HG03095 (cell line): ENCODE data around the gene TM9SF1.
"Not testable (repeated sequence)": the region's sequence is repeated elsewhere in the genome, so short reads cannot be mapped to it uniquely, and the experiment has no call there.

Experiments
- ATAC-seq: cut with Tn5 transposase; IDR thresholded peaks from one replicate; pipeline ENCODE4 v1.9.1; 2021; ENCODE audit warnings: moderate library complexity; ENCODE audit not compliant: unreplicated experiment

TM9SF1 gene

GRCh38 chr14:24224618-24225071, 29.4 kb upstream of the TM9SF1 start:
- ATAC-seq: no peak

DNA sequence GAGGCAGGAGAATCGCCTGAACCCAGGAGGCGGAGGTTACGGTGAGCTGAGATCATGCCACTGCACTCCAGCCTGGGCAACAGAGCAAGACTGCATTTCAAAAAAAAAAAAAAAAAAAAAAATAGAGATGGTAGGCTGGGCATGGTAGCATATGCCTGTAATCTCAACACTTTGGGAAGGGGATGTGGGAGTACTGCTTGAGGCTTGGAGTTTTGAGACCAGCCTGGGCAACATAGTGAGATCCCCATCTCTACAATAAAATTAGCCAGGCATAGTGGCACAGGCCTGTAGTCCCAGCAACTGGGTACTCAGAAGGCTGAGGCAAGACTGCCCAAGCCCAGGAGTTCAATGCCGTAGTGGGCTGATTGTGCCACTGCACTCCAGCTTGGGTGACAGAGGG, 27.7 kb upstream of the TM9SF1 start:
- ATAC-seq: not testable (repeated sequence)

- no peak for ATAC-seq
These were observed 24.3 kb upstream of the TM9SF1 start for GRCh38 chr14:24219521-24219920.

DNA sequence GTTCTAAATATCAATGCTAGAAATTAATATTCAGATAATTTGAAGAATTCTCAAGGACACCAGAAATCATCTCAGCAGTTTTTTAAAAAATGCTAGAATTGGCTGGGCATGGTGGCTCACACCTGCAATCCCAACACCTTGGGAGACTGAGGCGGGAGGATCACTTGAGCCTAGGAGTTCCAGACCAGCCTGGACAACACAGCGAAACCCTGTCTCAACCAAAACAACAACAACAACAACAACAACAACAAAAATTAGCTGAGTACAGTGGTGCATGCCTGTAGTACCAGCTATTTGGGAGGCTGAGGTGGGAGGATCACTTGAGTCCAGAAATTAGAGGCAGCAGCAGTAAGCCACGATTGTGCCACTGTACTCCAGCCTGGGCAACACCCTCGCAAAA, 23.8 kb upstream of the TM9SF1 start:
- ATAC-seq: no peak

- ATAC-seq: not testable (repeated sequence)
These were observed 21.6 kb upstream of the TM9SF1 start for GRCh38 chr14:24216876-24217275.

- ATAC-seq: no peak
These were observed 21.1 kb upstream of the TM9SF1 start for GRCh38 chr14:24216345-24216699.

DNA sequence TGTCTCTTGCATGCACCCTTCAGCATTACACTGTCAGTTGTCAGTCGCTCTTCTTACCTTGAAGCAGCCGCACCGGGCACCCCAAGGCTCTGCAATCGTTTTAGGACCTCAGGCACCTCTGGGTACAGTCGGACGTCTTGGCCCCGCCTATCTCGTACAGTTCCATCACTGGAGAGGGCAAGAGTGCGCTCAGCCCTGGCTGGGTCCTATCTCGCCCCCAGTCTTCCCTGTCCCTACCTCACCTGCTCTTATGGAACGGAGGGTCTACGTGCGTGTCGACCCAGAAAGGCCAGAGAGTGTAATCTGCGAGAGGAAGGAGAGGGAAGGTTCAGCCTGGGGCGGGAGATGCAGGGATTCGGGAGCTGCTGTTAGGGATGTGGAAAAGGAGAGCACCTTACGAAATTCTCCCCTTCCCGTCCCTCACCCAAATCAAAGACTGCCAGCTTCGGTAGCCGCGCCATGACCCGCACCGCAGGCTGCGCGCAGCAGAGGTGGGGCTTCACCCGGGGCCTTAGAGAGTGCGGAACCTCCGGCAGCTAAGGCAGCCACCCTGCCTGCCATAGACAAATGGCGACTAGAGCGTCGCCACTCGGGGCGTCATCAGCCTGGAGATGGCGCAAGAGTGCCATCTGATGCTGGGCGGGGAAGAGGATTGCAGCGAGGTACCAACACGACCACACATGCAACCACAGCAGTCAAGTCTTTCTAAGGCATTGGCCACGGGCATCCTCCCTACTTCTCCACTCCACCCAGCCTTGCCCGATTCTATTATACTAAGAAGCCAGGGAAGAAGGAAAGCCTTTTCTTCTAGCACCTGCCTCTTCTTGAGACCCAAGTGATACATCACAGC, 20.5 kb upstream of the TM9SF1 start, which contains the start of gene MDP1:
Gene MDP1, minus strand, starts transcription at position 572 of the 850 bp plus-strand sequence. Its CDS starts 111 bp downstream, at position 461.
- ATAC-seq: peak; percentile 60

DNA sequence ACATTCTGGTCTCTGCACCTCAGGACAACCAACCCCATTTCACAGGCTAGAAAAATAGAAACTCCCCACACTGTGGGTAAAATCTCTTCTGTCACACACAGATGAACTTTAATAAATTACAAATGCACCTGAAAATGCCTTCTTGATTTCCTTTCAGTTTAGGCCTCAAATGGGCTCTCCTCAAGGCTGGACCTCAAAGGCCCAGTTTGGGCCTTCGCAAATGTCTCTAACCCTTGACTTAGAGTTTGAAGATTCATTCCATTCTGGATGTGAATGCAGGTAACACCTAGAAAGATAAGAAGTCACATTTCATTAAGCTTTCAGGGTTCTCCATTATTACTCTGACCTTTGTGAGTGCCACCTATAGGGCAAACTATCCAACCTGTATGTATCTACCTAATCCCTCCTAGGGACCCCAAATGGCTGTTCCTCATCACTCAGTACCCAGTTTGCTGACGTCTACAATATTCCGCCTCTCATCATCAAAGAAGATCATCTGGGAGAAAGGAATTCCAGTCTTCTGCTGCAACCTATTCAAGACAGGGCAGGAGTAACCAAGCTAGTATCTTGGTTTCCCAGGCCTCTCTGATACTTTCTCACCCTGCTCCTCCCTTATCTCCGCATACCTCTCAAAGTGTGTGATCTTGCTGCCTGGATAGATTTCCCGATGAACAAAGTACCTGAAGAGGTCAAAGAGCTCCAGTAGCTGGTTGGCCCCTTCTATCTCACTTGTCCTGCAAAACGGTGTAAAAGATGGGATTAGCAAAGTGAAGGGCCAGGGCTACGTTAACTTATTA, 18.8 kb upstream of the TM9SF1 start:
- no peak for ATAC-seq

DNA sequence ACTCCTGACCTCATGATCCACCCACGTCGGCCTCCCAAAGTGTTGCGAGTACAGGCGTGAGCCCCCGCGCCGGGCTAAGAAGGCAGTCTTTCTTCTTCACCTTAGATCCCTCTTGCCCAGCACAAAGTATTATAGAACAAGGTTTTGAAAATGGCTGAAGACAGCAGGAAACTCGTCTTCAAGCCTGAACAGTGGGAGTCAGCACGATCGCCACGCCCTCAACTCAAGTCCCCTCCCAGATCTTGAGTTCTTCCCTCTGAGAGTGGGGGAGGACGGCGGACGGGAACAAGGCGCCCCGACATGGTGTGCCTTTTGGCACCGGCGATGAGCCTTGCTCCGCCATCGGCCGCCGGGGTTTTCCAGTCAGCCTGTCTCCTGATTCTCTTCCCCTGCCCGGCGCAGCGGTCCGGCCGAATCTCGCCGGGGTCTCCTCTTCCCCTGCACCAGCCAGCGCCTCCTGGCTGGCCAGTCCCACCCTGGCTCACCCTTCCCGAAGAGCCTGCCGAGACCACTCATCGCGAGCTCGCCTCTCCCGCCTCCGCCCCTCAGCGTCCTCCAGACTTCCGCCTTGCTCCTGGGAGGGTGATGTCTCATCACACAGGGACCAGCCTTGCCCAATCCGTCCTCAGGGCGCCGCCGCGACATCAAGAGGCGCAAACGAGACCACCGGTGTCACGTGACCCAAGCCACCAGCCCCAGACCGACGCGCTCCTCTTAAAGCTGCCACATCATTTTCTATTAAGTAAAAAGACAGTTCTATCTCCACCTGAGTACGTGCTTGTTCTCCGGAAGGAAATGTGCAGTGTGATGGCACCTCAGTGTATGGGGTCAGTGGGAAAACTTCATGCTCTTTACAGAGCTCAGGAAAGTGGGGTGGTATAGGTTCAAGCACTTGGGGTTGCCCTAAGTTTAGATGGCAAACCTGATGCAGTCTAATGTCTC, 18.0 kb upstream of the TM9SF1 start, which contains the start of gene CHMP4A:
Gene CHMP4A, minus strand, starts transcription at position 565 of the 942 bp plus-strand sequence. Its CDS starts 49 bp downstream, at position 516.
- peak; percentile 69 for ATAC-seq

GRCh38 chr14:24211311-24211710, 16.1 kb upstream of the TM9SF1 start:
- no peak for ATAC-seq

GRCh38 chr14:24207625-24208024, 12.4 kb upstream of the TM9SF1 start:
- ATAC-seq: no peak

- ATAC-seq: no peak
These were observed 11.9 kb upstream of the TM9SF1 start for GRCh38 chr14:24207104-24207551.

GRCh38 chr14:24206260-24207103, 11.2 kb upstream of the TM9SF1 start:
- no peak for ATAC-seq

DNA sequence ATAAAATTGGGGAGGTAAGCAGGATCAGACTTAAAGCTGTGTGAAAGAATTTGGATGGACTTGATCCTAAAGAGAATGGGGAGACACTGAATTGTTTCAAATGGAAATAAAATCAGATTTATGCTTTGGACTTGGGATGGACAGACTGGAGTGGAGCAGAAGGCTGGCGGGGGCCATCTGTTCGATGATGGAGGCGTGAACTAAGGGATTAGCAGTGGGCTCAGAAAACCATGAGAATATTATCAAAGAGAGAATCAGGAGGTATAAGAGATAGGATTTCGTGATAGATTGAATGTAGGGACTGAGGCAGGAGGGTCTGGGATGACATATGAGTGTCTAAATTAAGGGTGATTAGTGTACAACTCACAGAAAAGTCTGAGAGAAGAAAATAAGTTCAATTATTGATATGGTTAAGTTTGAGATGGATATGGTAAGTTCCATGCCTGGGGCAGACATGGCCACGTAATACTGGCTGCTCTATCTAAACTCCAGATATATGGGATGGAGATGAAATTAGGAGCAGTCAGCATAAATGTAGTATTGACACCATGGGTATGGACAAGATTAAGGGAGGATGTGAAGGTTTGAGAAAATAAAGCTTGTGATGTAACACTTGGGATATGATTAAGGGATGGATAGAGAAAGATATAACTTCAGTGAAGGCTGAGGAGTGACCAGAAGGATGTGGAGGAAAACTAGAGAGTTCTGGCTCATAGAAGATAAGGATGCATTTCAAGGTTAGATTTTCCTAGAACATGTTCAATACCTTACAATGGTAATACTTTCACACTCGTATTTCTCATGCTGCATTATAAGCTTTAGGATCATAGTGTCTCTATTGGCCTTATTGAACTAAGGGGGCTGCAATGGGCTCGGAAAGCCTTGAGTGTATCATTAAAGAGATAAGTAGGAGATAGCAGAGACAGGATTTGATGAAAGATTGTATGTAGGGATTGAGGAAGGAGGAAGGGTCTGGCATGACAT, 9.2 kb upstream of the TM9SF1 start:
- no peak for ATAC-seq

- not testable (repeated sequence) for ATAC-seq
These were observed 8.1 kb upstream of the TM9SF1 start for GRCh38 chr14:24203249-24203886.

DNA sequence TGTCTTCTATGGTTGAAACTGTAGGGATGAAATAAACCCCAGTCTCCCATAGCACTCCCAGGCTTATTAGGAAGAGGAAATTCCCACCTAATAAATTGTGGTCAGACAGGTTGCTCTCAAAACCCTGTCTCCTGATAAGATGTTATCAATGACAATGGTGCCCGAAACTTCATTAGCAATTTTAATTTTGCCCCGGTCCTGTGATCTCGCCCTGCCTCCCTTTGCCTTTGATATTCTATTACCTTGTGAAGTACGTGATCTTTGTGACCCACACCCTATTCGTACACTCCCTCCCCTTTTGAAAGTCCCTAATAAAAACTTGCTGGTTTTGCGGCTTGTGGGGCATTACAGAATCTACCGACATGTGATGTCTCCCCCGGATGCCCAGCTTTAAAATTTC, 7.3 kb upstream of the TM9SF1 start:
- not testable (repeated sequence) for ATAC-seq

DNA sequence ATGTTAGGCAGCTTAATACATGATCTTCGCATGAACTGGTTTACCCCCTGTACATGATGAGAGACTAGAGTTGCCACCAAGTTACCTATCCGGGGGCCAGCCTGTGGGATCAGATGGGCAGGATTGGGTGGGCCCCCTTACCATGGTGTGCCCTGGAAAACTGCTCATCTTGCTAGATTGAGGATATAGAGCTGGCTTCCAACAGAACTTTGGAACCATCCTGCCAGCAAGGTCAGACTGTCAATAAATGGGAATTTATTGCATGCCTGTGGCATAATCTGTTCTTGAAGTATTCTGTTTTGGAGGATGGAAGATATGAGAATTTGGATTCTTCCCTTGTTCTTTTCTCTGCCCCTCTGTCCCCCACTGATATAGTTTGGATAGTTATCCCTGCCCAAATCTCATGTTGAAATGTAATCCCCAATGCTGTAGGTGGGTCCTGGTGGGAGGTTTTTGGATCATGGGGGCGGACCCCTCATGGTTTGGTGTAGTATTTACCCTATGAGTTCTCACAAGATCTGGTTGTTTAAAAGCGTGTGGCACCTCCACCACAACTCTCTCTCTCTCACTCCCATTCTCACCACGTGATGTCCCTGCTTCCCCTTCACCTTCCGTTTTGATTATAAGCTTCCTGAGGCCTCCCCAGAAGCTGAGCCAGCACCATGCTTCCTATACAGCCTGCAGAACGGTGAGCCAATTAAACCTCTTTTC, 3.7 kb upstream of the TM9SF1 start:
- ATAC-seq: no peak
